Measurements from ENCODE around the gene HTRA3. TPM values are rescaled to one million over a fixed set of nuclear protein-coding genes. Genes with fewer than 3 reads are reported as not detected.

HTRA3 gene
- total RNA-seq, 1 donor from 2014 or later: not detected

DNA sequence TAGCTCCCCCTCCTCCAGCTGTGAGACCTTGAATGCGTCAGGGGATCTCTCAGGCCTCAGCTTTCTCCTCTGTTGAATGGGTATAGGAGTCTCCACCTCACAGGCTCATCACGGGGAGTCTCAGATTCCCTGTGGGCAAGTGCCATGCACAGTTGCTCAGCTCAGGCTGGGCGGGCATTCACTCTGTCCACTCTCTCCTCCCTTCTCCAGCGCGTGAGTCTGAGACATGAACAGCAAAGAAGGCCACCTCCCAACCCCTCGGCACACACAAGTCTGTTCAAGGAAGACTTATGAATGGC lies 60.0 kb downstream of the HTRA3 start:
- H3K27me3 Mint-ChIP-seq: peaks cover 7% of the 10 kb centered on the region
- H3K9me3 Mint-ChIP-seq: peaks cover 6% of the 10 kb centered on the region
- ChIA-PET POLR2A (no interaction called here), CTCF (no interaction called here)
- DNase-seq: no peak
- no peaks in the 10 kb centered on the region for H3K36me3 Mint-ChIP-seq (ENCODE audit: low read depth)
- no peak overlapping the region for H3K4me3 Mint-ChIP-seq
- intact Hi-C loops (cut with micrococcal nuclease): no loop called here
- ATAC-seq (ENCODE audit: low read depth): no peak
- TF ChIP-seq, protein P1, sequence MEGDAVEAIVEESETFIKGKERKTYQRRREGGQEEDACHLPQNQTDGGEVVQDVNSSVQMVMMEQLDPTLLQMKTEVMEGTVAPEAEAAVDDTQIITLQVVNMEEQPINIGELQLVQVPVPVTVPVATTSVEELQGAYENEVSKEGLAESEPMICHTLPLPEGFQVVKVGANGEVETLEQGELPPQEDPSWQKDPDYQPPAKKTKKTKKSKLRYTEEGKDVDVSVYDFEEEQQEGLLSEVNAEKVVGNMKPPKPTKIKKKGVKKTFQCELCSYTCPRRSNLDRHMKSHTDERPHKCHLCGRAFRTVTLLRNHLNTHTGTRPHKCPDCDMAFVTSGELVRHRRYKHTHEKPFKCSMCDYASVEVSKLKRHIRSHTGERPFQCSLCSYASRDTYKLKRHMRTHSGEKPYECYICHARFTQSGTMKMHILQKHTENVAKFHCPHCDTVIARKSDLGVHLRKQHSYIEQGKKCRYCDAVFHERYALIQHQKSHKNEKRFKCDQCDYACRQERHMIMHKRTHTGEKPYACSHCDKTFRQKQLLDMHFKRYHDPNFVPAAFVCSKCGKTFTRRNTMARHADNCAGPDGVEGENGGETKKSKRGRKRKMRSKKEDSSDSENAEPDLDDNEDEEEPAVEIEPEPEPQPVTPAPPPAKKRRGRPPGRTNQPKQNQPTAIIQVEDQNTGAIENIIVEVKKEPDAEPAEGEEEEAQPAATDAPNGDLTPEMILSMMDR (IDR thresholded peaks at IDR 0.05): no peak
- H3K4me1 Mint-ChIP-seq: no peaks in the 10 kb centered on the region
- H3K27ac Mint-ChIP-seq: no peak overlapping the region

DNA sequence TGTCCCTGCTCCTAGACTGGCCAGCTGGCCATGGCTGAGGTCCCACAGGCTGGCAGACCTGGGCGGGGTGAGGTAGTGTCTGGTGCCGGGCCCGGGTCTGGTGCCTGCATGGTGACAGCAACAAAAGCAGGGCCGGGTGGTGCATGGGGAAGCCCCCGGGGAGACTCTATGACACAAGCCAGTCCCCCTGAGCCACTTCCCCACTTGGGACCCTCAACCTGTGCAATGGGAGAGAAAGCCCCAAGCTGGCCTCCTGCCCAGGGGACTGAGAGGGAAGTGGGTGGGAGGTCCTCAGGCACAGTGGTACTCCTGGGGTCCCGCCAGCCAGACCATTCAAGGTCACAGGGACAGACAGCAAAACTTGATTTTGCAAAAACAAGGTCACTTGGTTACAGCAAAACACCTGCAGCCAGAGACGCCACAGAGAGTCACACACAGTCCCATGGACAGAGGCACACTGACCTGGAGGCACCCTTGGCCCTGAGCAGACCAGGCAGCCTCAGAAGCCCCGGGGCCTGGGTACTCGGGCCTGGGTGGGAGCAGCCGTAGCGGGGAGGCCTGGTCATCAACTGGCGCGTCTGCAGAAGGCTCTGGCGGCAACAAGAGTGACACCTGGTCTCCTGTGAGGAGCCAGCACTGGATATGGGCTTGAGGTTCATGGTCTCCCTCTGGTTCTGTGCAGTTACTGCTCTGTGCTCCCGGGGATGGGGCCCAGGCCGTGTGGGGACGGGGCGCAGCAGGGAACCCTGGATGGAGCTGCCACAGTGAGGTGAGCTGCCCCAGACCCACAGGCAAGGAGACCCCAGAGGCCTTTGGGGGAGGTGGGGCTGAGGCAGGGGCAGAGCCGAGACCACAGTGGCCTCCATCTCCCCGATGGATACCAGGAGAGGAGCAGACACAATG lies 60.6 kb downstream of the HTRA3 start:
- ATAC-seq (ENCODE audit: low read depth) (no peak), DNase-seq (no peak)
- H3K4me3 Mint-ChIP-seq: no peak overlapping the region
- intact Hi-C loops (cut with micrococcal nuclease): no loop called here
- no peaks in the 10 kb centered on the region for H3K4me1 Mint-ChIP-seq
- H3K36me3 Mint-ChIP-seq (ENCODE audit: low read depth): no peaks in the 10 kb centered on the region
- CTCF ChIA-PET: no interaction called here
- TF ChIP-seq, protein P1 (IDR thresholded peaks at IDR 0.05): no peak
- H3K27ac Mint-ChIP-seq: no peak overlapping the region
- POLR2A ChIA-PET: no interaction called here
- peaks cover 6% of the 10 kb centered on the region for H3K27me3 Mint-ChIP-seq
- H3K9me3 Mint-ChIP-seq: peaks cover 6% of the 10 kb centered on the region

DNA sequence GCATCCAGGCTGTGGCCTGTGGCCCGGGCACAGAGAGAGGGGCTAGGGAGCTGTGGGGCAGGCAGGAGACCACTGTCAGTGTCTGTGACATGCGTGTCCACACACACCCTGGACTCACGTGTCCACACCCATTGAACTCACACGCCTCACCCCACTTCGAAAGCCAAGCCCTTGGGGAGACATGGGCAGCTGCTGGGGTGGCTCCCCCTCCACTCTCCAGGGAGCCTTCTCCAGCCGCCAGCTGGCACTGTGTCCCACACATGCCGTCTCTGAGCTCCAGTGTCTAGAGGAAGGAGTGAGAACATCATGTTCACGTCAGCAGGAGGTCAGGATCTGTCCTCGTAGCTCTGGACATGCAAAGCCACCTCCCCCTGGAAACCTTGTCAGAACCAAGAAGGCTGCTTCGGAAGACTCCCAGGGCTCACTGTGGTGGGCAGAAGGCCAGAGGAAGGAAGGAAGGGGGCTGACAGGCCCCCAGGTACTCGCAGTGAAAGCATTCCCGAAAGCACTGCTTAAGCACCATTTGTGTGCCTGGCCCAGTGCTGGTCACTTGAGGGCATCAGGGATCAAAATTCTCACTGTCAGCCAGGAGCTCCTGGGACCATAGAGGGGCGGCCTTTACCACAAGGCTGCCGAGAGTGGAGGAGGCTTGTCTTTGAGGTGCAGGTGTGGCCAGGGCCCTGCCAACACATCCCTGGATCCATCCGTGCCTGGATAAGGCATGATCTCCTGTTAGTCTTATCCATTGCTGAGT lies 61.4 kb downstream of the HTRA3 start:
- H3K27me3 Mint-ChIP-seq: peaks cover 6% of the 10 kb centered on the region
- TF ChIP-seq, protein P1 (IDR thresholded peaks at IDR 0.05): no peak
- DNase-seq (no peak), ATAC-seq (ENCODE audit: low read depth) (no peak)
- H3K36me3 Mint-ChIP-seq (ENCODE audit: low read depth): no peaks in the 10 kb centered on the region
- no peak overlapping the region for H3K4me3 Mint-ChIP-seq
- no peaks in the 10 kb centered on the region for H3K4me1 Mint-ChIP-seq
- intact Hi-C loops (cut with micrococcal nuclease): no loop called here
- no peak overlapping the region for H3K27ac Mint-ChIP-seq
- H3K9me3 Mint-ChIP-seq: peaks cover 8% of the 10 kb centered on the region
- ChIA-PET CTCF (no interaction called here), POLR2A (no interaction called here)

DNA sequence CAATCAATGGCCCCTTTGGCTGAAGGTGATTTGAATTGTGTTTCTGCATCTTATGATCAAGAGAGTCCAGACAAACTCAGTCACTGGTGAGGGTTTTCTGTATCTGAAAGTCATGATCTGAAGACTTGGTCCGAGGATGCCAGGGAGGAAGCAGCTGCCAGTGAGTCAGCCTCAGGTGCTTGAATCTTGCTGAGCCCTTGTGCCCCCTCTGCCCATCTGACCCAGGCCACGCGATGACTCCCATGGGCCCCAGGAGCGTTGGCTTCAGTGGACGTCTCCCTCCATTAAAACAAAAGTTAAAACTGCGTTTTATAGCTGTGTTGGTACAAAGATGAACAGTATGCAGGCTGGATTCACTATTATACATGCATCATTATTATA lies 62.0 kb downstream of the HTRA3 start:
- Mint-ChIP-seq H3K4me1 (no peaks in the 10 kb centered on the region), H3K4me3 (no peak overlapping the region), H3K36me3 (ENCODE audit: low read depth) (no peaks in the 10 kb centered on the region), H3K27ac (no peak overlapping the region), H3K9me3 (peaks cover 12% of the 10 kb centered on the region), H3K27me3 (peaks cover 6% of the 10 kb centered on the region)
- ATAC-seq (ENCODE audit: low read depth) (no peak), DNase-seq (no peak)
- CTCF ChIA-PET: no interaction called here
- POLR2A ChIA-PET: no interaction called here
- intact Hi-C loops (cut with micrococcal nuclease): no loop called here
- TF ChIP-seq, protein P1 (IDR thresholded peaks at IDR 0.05): no peak

DNA sequence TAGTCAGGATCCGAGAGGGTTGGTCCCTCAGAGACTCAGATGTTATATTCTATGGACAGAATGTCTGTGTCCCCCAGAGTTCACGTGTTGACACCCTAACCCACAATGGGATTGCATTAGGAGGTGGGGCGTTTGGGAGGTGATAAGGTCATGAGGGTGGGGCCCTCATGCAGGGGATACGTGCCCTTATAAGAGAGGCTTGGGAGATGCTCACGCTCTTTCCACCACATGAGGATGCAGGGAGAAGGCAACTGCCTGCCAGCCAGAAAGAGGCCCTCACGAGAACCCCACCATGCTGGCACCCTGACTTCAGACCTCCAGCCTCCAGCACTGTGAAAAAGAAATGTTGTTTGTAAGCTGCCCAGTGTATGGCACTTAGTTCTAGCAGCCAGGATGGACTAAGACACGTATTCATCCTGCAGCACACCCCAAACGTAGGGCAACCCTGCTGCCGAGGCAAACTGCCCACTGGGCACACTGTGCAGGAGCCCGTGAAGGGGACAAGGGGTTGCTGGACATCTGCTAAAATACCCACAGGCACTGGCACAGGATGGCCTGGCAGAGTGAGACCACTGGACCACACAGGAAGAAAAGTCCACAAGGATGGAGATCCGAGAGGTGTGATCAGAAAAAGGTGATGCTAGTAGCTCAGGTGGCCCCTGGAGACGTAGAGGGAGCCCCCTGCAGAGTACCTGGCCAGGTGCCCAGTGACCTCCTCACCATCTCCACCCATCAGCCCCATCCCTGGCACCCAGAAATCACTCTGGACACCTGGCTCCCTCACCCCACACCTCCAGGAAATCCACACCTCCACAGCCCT lies 62.7 kb downstream of the HTRA3 start:
- Mint-ChIP-seq H3K4me1 (no peaks in the 10 kb centered on the region), H3K27ac (no peak overlapping the region), H3K9me3 (peaks cover 17% of the 10 kb centered on the region), H3K27me3 (peaks cover 6% of the 10 kb centered on the region), H3K4me3 (no peak overlapping the region), H3K36me3 (ENCODE audit: low read depth) (no peaks in the 10 kb centered on the region)
- POLR2A ChIA-PET: no interaction called here
- ATAC-seq (ENCODE audit: low read depth): no peak
- TF ChIP-seq, protein P1 (IDR thresholded peaks at IDR 0.05): no peak
- CTCF ChIA-PET: no interaction called here
- intact Hi-C loops (cut with micrococcal nuclease): no loop called here
- DNase-seq: no peak
